ENCODE data around the gene SLC25A30.
A peak's percentile ranks its signal among the peaks of the same experiment; 100 is the strongest.

Gene SLC25A30

DNA sequence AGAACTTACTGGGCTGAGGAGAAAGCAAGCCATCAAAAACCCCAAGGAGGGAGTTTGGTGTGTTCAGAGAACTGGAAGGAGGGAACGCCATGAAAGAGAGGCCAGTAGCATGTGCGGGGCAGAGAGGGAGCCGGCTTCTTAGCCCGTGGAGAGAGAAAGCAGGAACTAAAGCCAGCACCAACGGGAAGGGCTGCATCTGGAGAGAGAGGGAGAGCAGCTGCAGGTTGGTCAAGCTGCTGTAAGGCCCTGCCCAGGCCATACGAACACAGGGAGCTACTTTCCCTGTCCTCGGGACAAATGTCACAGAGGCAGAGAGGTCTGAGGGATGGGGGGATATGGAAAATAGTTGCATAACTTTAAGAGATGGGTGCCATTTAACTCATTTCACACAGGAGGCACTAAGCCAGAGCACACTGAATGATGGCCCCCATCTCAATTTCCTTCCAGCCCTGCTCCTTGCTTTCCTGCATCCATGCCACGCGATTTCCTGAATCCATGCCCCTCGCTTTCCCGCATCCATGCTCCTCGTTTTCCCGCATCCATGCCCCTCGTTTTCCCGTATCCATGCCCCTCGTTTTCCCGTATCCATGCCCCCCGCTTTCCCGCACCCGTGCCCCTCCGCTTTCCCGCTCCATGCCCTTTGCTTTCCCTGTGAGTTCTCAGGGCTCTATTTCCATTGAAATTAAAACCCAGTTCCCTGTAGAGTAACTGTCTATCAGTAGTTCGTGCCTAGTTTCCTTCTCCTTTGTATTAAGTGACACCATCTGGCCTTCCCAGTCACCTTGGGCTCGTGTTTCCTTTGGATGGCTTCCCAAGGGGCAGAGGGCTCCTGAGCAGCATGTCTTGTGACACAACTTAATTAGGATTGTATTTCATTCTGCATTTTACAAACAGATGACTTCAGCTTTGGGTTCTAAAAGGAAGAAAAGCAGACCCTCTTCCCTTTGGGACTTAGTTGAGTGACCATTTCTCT lies 45.7 kb downstream of the SLC25A30 start:
- no peak overlapping the region for H3K4me3 ChIP-seq (ENCODE audit: low read length)
- DNase-seq (ENCODE audit: low read depth): no peak
- TF ChIP-seq, protein P1, sequence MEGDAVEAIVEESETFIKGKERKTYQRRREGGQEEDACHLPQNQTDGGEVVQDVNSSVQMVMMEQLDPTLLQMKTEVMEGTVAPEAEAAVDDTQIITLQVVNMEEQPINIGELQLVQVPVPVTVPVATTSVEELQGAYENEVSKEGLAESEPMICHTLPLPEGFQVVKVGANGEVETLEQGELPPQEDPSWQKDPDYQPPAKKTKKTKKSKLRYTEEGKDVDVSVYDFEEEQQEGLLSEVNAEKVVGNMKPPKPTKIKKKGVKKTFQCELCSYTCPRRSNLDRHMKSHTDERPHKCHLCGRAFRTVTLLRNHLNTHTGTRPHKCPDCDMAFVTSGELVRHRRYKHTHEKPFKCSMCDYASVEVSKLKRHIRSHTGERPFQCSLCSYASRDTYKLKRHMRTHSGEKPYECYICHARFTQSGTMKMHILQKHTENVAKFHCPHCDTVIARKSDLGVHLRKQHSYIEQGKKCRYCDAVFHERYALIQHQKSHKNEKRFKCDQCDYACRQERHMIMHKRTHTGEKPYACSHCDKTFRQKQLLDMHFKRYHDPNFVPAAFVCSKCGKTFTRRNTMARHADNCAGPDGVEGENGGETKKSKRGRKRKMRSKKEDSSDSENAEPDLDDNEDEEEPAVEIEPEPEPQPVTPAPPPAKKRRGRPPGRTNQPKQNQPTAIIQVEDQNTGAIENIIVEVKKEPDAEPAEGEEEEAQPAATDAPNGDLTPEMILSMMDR (IDR thresholded peaks at IDR 0.05; ENCODE audit: insufficient read depth, low read depth, low read length, missing control alignments): no peak

DNA sequence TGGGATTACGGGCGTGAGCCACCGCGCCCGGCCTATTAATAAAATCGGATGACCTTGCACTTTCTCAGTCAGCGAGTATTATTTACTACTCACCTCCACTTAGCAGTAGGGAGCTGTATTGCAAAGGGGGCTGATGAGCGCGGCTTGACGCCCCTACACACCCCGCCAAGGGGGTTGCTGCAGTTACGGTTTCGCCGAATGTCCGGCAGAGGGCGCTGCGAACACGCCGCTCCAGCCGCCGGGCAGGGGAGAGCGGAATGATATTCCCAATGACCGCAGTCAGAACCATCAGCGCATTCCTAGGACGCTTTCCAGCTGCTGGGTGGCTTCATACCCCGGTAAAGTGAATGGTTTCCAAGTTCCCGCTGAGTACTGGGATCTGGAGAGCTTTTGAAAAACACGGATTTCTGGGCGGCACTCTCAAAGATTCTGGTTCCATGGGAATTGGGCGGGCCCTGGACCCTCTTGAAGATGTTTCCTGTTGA lies 47.2 kb downstream of the SLC25A30 start:
- TF ChIP-seq, protein P1 (IDR thresholded peaks at IDR 0.05; ENCODE audit: insufficient read depth, low read depth, low read length, missing control alignments): peak; percentile 89
- peak; percentile 59 for DNase-seq (ENCODE audit: low read depth)
- no peak overlapping the region for H3K4me3 ChIP-seq (ENCODE audit: low read length)

DNA sequence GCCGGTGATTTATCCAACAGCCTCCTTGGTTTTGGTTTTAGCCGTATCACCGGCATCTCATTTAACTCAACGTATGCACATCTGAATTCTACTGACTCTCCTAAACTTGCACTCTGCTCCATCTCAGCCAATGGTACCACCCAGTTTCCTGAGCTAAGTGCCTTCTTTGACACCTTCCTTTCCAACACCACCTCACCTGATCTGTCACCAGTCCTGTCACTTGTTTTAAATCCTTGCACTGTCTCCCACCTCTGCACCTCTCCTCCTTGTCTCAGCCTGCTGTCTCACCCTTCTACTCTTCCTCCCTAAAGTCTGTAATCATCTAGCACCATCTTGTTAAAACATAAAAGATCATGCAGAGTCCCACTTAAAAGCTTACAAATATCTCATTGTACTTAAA lies 49.1 kb downstream of the SLC25A30 start:
- no peak for DNase-seq (ENCODE audit: low read depth)
- no peak overlapping the region for H3K4me3 ChIP-seq (ENCODE audit: low read length)
- TF ChIP-seq, protein P1 (IDR thresholded peaks at IDR 0.05; ENCODE audit: insufficient read depth, low read depth, low read length, missing control alignments): no peak

DNA sequence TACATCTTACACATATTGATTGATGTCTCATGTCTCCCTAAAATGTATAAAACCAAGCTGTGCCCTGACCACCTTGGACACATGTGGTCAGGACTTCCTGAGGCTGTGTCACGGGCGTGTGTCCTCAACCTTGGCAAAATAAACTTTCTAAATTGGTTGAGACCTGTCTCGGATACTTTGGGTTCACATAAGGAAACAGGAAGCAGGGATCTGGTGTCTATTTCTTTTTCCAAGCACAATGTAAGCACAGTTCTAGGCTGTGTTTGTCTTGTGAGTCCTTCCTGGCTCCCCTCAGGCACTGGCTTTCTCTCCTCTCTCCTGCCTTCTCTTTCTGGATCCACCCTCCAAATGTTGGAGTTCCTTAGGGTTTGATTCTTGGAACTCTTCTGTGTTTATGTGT lies 49.6 kb downstream of the SLC25A30 start:
- TF ChIP-seq, protein P1 (IDR thresholded peaks at IDR 0.05; ENCODE audit: insufficient read depth, low read depth, low read length, missing control alignments): no peak
- peak; percentile 70 for DNase-seq (ENCODE audit: low read depth)

DNA sequence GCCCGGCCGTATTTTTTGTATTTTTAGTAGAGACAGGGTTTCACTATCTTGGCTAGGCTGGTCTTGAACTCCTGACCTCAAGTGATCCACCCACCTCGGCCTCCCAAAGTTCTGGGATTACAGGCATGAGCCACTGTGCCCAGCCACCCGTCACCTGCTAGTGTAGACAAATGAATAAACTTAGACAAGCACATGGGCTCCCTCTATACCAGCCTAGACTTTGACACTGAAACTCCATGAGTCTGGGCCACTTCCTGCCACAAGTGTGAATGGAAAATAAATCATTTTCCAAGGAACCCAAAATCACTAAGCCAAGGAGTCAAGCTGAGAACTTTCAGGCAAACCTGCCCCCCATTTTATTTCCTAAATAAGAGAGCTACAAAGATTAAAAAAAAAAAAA lies 50.2 kb downstream of the SLC25A30 start:
- H3K4me3 ChIP-seq (ENCODE audit: low read length): no peak overlapping the region
- TF ChIP-seq, protein P1 (IDR thresholded peaks at IDR 0.05; ENCODE audit: insufficient read depth, low read depth, low read length, missing control alignments): no peak
- DNase-seq (ENCODE audit: low read depth): peak; percentile 36

More for the DNA sequence above, 49.6 kb downstream of the SLC25A30 start:
- no peak overlapping the region for H3K4me3 ChIP-seq (ENCODE audit: low read length)

DNA sequence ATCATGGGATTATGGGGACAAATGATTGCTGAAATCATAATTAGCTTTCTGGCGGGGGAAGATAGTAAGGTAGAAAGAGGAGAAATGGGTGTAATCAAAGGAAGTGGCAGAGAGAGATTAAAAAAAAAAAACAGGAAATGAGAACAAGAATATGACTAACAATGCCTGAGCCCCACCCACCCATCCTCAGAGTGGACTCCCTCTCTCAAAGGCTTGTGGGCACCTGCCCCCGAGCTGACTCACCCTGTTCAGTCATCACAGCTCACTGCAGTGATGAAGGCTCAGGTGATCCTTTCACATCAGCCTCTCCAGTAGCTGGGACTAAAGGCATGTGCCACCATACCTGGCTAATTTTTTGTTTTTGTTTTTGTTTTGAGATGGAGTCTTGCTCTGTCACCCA lies 50.8 kb downstream of the SLC25A30 start:
- peak; percentile 100 for DNase-seq (ENCODE audit: low read depth)

More for the DNA sequence above, 50.8 kb downstream of the SLC25A30 start:
- TF ChIP-seq, protein P1 (IDR thresholded peaks at IDR 0.05; ENCODE audit: insufficient read depth, low read depth, low read length, missing control alignments): no peak
- H3K4me3 ChIP-seq (ENCODE audit: low read length): no peak overlapping the region
